NCI-H748 (cell line): Measurements from ENCODE around the gene EPN1.
A peak's percentile ranks its signal among the peaks of the same experiment; 100 is the strongest.

ENCODE experiments used
- DNase-seq: peaks from one replicate; lab custom pipeline; 2025; ENCODE audit not compliant: unreplicated experiment; lab: John Stamatoyannopoulos, UW

EPN1 gene

GRCh38 chr19:55660404-55660803 is 14.6 kb upstream of the EPN1 start:
- no peak for DNase-seq

GRCh38 chr19:55660991-55661390 is 14.0 kb upstream of the EPN1 start:
- DNase-seq = no peak

DNA sequence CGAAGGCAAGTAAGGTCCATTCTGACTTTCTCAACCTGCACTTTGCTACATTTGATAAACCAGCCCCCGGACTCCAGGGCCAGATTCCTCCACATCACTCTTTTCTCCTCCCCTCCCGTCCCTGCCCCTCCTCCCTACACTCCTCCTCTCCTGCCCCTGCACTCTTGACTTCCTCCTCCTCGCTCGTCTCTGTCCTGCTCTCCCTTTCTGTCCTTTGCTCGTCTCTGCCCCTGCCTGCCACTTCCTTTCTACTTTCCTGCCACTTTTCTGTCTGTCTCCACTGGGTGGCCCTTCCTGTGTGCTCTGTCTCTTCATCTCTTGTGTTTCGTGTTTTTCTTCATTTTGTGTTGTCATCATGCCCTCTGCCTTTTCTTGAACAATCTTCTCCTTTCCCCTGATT is 13.2 kb upstream of the EPN1 start:
- DNase-seq = no peak

GRCh38 chr19:55663846-55664536 is 11.0 kb upstream of the EPN1 start:
- no peak for DNase-seq

GRCh38 chr19:55666343-55667005 is 8.6 kb upstream of the EPN1 start:
- no peak for DNase-seq

GRCh38 chr19:55667006-55667381 is 8.0 kb upstream of the EPN1 start:
- no peak for DNase-seq

GRCh38 chr19:55667511-55667910 is 7.5 kb upstream of the EPN1 start:
- DNase-seq = no peak

DNA sequence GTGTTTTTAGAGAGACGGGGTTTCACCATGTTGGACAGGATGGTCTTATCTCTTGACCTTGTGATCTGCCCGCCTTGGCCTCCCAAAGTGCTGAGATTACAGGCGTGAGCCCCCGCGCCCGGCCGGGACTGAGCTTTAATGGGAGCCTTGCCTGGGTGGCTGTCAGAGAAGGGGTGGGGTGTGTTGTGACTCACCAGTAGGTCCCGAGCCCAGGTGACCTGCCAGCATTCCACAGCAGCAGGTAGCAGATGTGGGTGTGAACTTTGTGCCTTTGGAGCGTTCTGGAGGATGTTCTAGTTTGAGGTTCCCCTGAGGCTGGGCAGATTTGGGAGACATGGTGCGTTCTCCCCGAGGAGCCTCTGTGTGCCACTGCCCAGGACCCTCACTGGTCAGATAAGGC is 7.1 kb upstream of the EPN1 start:
- no peak for DNase-seq

- no peak for DNase-seq
Observed at GRCh38 chr19:55668603-55669348, 6.2 kb upstream of the EPN1 start.

- no peak for DNase-seq
Observed at GRCh38 chr19:55669418-55670279, 5.4 kb upstream of the EPN1 start.

DNA sequence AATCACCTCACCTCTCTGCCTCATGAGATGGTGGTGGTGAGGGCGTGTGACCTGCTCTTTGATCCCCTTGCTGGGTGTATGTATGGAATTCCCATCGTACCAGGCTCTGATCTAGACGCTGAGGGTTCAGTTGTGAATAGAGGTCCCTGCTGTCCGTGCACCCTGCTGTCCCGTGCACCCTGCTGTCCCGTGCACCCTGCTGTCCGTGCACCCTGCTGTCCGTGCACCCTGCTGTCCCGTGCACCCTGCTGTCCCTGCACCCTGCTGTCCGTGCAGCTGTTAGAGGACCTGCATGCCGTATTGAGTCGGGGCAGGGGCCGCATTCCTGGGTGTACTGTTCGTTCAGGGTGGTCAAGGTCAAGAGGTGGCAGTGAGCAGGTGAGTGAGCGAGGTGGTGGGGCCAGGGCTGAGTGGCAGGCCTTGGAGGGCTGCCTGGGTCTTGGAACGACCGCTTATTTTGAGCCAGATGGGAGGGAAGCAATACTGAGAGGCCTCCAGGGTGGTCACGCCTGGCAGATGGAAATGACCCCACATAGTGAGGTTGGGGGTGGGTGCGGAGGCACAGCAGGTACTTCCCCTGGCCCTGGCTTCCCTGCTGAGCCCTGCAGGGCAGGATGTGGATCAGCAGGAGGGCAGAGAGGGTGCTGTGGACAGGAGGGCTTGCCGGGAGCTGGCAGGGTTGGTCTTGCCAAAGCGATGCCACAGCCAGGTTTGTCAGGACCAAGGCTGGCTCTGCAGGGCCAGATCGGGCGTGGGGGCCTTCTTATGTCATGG is 4.6 kb upstream of the EPN1 start:
- DNase-seq = peak; percentile 27

DNA sequence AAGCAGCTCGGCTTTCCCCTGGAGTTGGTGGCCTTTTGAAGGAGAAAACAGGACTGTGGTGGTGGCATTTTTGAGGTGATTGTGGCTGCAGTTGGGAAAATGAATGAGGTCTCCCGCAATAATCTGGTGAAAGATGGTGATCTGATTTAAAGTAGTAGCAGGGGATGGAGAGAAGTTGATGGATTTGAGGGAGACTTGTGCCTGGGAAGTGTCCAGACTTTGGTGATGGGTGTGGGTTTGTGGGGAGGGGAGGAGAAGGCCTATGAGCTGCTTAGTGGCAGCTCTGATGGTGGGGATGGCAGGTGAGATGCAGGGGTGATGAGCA is 4.0 kb upstream of the EPN1 start:
- no peak for DNase-seq

GRCh38 chr19:55672418-55672817 is 2.6 kb upstream of the EPN1 start:
- DNase-seq = no peak

DNA sequence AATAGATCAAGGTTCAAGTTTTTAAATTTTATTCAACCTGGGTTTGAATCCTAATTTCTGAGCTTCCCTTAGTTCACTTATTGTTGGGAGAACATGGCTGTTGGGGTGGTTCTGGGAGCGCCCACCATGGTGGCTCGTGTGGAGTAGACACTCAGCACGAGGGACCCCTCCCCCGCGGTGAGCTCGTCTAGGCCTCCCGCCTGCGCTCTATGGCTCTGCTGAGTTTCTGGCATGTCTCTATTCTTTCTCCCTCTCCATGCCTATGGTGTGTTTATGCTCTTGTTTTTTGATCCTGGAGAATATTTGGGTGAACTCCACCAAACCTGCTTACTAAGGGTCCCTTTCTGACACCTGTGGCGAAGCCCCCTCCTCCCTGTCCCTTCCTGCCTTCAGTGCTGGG is 1.6 kb upstream of the EPN1 start:
- no peak for DNase-seq

DNA sequence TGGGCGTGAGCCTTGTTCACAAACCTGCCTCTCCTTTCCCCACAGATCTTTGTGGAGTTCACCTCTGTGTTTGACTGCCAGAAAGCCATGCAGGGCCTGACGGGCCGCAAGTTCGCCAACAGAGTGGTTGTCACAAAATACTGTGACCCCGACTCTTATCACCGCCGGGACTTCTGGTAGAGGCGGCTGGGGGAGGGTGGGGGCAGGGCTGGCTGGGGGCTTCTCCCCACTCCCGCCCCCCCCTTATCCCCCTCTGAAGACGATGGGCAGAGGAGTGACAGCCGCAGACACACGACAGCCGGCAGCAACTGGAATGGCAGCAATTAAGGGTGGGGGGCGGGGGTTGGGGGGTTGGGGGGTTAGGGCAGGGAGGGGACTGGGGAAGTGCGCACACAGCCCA is 1.1 kb upstream of the EPN1 start:
- no peak for DNase-seq

DNA sequence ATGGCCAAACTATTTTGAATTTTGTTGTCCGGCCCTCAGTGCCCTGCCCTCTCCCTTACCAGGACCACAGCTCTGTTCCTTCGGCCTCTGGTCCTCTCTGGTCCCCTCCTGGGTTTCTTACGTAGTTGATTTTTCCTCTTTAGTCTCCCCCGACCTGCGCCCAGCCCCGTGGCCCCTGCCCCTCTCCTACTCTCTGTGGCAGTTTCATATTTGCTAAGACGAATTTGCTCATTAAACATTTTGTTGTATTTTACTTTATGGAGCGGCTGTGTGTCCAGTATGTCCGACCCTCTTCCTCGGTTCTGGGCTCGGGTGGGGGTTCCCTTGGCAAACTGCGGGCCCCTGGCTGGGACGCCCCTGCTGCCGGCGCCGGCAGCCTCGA is 576 bp upstream of the EPN1 start:
- no peak for DNase-seq

GRCh38 chr19:55675661-55676354 is 782 bp downstream of the EPN1 start:
- no peak for DNase-seq

- no peak for DNase-seq
Observed at GRCh38 chr19:55676383-55676782, 1.4 kb downstream of the EPN1 start.

GRCh38 chr19:55676889-55677505 is 2.0 kb downstream of the EPN1 start:
- DNase-seq = no peak

- no peak for DNase-seq
Observed at GRCh38 chr19:55677572-55678028, 2.6 kb downstream of the EPN1 start.
